Endodermal cell (in vitro differentiated cells): Measurements from ENCODE around the gene CEMP1. TPM values are rescaled to one million over a fixed set of nuclear protein-coding genes. Genes with fewer than 3 reads are reported as not detected.
"Not testable (repeated sequence)": the region's sequence is repeated elsewhere in the genome, so short reads cannot be mapped to it uniquely, and the experiment has no call there.

Experiments used
- DNase-seq: peaks from one replicate; pipeline ENCODE4 v3.0.0-alpha.2; 2017
- H3K27ac ChIP-seq: 2 replicates; pipeline ENCODE4 v1.5.1; 2013; ENCODE audit warnings: mild to moderate bottlenecking, low read depth, low read length, moderate library complexity
- H3K27me3 ChIP-seq: 2 replicates; pipeline ENCODE4 v1.6.1; 2013; ENCODE audit warnings: mild to moderate bottlenecking, low read length, moderate library complexity; ENCODE audit not compliant: insufficient read depth, control insufficient read depth, poor library complexity, severe bottlenecking
- H3K36me3 ChIP-seq: 2 replicates; pipeline ENCODE4 v1.7.0; 2013; ENCODE audit warnings: mild to moderate bottlenecking, low read length, moderate library complexity; ENCODE audit not compliant: control insufficient read depth, insufficient read depth
- H3K4me1 ChIP-seq: one replicate; pipeline ENCODE4 v1.7.0; 2013; ENCODE audit warnings: low read length; ENCODE audit not compliant: control insufficient read depth, insufficient read depth
- H3K4me3 ChIP-seq: 2 replicates; pipeline ENCODE4 v1.5.1; 2013; ENCODE audit warnings: mild to moderate bottlenecking, low read length, moderate library complexity
- H3K9ac ChIP-seq: 2 replicates; pipeline ENCODE4 v1.6.1; 2013; ENCODE audit warnings: mild to moderate bottlenecking, low read length, moderate library complexity; ENCODE audit not compliant: poor library complexity, severe bottlenecking; ENCODE audit errors: extremely low read depth
- H3K9me3 ChIP-seq: 2 replicates; pipeline ENCODE4 v1.6.1; 2013; ENCODE audit warnings: mild to moderate bottlenecking, low read length, moderate library complexity; ENCODE audit not compliant: control insufficient read depth
- H3K27ac Mint-ChIP-seq: 2 replicates; pipeline ENCODE4 v1.8.0; 2020; ENCODE audit warnings: mixed read lengths
- H3K27me3 Mint-ChIP-seq: 2 replicates; pipeline ENCODE4 v1.8.0; 2021; ENCODE audit warnings: mild to moderate bottlenecking, mixed read lengths; ENCODE audit not compliant: insufficient read depth
- H3K36me3 Mint-ChIP-seq: 2 replicates; pipeline ENCODE4 v1.8.0; 2020; ENCODE audit warnings: low read depth, mixed read lengths
- H3K4me1 Mint-ChIP-seq: 2 replicates; pipeline ENCODE4 v1.8.0; 2020; ENCODE audit warnings: mixed read lengths
- H3K4me3 Mint-ChIP-seq: 2 replicates; pipeline ENCODE4 v1.8.0; 2020; ENCODE audit warnings: mild to moderate bottlenecking, moderate library complexity, mixed read lengths
- H3K9me3 Mint-ChIP-seq: 2 replicates; pipeline ENCODE4 v1.8.0; 2020; ENCODE audit warnings: mild to moderate bottlenecking, mixed read lengths
- WGBS, 2 experiments: methylation state at CpG; one replicate each; pipeline versions ENCODE4 v1.1.5 to v1.1.7; 2013; ENCODE audit warnings: missing lambda C conversion rate in 2 of 2, mixed read lengths in 1 of 2; ENCODE audit not compliant: insufficient coverage in 1 of 2, insufficient read length in 1 of 2; 5-methylcytosine and 5-hydroxymethylcytosine counted together
- total RNA-seq, 2 donors: library from RNA; stranded (reverse); fragmentation: NEBNext Ultra II Directional in 1 of 2; extraction: Animal tissue kit (Norgen Biotek cat#: 25700) in 1 of 2; gene quantifications; 2 replicates in 1 of 2; 3 replicates in 1 of 2; pipeline ENCODE4 v1.2.1, GENCODE V29; 2021
- TF ChIP-seq, protein P1 (sequence below): fragments of 200-600 bp; sonication (generic); conservative IDR thresholded peaks from 2 replicates; pipeline ENCODE4 v1.5.0; 2021; ENCODE audit warnings: antibody characterized with exemption, mild to moderate bottlenecking

Gene CEMP1
- total RNA-seq, 2 donors from 2014 or later, result 0.24 TPM; not detected in 1

DNA sequence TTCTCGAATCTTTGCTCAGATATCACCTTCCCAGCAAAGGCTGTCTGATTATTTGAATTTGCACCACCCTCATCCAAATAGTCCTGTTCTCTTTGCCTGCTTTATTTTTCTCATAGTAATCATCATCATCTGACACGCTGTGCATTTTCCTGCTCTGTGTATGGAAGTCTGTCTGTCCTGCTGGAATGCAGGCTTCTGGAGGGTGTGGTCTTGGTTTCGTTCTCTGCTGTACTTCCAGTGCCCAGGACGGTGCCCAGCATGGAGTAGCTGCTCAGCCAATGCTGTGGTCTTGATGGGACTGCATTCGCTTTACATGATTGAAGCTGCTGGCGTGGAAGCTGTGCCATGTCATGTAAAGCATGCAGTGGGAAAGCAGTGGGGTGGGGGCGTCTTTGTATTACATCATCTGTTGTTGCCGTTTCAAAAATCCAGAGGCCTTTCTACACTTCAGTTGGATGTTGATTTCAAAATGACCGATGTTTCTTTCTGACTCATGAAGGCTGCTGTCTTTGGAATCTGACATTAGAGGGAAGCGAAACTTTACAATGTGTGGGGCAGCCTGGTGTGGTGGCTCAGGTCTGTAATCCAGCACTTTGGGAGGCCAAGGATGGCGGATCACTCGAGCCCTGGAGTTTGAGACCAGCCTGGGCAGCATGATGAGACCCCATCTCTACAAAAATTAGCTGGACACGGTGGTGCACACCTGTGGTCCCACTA lies 23.7 kb upstream of the CEMP1 start:
- not testable (repeated sequence) for H3K27ac ChIP-seq, H3K9ac ChIP-seq, H3K36me3 ChIP-seq, H3K27ac Mint-ChIP-seq, H3K4me1 Mint-ChIP-seq, H3K9me3 ChIP-seq, H3K4me3 Mint-ChIP-seq, H3K4me3 ChIP-seq, DNase-seq, H3K4me1 ChIP-seq, H3K36me3 Mint-ChIP-seq, H3K27me3 Mint-ChIP-seq, H3K9me3 Mint-ChIP-seq, H3K27me3 ChIP-seq
- no CpG with 5 or more reads among the region's 13 CpGs for WGBS, 2 experiments

DNA sequence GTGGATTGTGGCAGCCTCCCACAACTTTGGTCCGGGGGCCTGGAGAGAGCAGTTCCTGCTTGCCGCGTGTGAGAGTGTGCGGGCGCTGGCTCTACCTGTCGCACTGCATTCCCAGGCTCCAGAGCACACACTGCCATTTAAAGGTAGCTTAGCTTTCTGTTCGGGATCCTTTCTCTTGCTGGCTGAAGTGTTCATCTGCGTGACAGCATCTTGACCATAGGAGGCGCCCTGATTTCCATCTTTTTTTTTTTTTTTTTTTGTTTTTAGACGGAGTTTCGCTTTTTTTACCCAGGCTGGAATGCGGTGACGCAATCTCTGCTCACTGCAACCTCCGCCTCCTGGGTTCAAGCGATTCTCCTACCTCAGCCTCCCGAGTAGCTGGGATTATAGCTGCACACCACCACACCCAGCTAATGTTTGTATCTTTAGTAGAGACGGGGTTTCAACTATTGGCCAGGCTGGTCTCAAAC lies 20.2 kb upstream of the CEMP1 start:
- not testable (repeated sequence) for H3K4me3 Mint-ChIP-seq, H3K36me3 ChIP-seq, H3K4me3 ChIP-seq, H3K4me1 ChIP-seq, H3K9ac ChIP-seq, H3K36me3 Mint-ChIP-seq, H3K27me3 Mint-ChIP-seq, H3K27ac ChIP-seq, H3K9me3 Mint-ChIP-seq, H3K9me3 ChIP-seq, H3K4me1 Mint-ChIP-seq, H3K27me3 ChIP-seq
- H3K27ac Mint-ChIP-seq, result peak overlapping the region; percentile 75
- peak; percentile 80 for DNase-seq
- WGBS, 2 experiments, result 74% methylated on average over 9 of the region's 17 CpGs; no CpG with 5 or more reads in 1 of the 2 experiments
- TF ChIP-seq, protein P1, sequence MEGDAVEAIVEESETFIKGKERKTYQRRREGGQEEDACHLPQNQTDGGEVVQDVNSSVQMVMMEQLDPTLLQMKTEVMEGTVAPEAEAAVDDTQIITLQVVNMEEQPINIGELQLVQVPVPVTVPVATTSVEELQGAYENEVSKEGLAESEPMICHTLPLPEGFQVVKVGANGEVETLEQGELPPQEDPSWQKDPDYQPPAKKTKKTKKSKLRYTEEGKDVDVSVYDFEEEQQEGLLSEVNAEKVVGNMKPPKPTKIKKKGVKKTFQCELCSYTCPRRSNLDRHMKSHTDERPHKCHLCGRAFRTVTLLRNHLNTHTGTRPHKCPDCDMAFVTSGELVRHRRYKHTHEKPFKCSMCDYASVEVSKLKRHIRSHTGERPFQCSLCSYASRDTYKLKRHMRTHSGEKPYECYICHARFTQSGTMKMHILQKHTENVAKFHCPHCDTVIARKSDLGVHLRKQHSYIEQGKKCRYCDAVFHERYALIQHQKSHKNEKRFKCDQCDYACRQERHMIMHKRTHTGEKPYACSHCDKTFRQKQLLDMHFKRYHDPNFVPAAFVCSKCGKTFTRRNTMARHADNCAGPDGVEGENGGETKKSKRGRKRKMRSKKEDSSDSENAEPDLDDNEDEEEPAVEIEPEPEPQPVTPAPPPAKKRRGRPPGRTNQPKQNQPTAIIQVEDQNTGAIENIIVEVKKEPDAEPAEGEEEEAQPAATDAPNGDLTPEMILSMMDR, result peak; percentile 72

DNA sequence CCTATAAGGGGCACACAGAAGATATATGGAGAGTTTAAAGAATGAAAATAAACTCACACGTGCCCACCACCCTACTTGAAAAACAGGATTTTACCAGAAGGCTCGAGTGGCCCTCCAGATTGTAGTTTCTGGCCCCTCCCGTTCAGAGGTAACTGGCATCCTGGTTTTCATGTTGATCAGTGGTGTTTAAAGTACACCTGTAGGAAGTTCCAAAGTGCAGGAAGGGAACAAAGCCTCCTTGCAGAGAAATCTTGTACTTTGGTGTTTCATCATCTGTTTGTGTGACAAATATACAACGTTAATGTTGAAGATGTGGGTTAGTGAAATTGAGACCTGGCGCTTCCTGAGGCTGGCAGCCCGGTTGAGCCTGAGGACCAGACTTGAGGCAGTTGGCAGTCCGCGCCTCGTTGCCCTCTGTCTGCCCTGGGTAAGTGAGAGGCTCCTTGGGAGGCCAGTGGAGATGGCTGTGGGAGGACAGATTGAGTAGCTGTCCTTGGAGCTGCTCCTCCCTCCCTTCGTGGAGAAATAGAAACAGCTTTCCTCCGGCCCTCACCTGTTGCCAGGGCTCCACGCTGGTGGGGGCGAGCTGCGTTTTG lies 19.2 kb upstream of the CEMP1 start:
- H3K27ac Mint-ChIP-seq, H3K9me3 ChIP-seq, H3K27me3 Mint-ChIP-seq, H3K4me3 ChIP-seq, H3K4me3 Mint-ChIP-seq, H3K36me3 Mint-ChIP-seq, H3K9ac ChIP-seq, H3K9me3 Mint-ChIP-seq, DNase-seq, H3K27me3 ChIP-seq, H3K27ac ChIP-seq, H3K4me1 ChIP-seq, H3K36me3 ChIP-seq, H3K4me1 Mint-ChIP-seq: not testable (repeated sequence)
- WGBS, 2 experiments, result no CpG with 5 or more reads among the region's 14 CpGs

DNA sequence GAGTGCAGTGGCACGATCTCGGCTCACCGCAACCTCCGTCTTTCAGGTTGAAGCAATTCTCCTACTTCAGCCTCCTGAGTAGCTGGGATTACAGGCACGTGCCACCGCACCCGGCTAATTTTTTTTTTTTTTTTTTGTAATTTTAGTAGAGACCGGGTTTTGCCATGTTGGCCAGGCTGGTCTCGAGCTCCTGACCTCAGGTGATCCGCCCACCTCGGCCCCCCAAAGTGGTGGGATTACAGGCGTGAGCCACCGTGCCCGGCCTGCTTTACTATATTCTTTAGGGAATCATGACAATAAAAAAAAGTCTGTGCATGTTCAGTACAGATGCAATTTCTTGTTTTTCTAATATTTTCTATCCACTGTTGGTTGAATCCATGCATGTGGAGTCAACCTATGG lies 12.6 kb upstream of the CEMP1 start:
- not testable (repeated sequence) for H3K27ac ChIP-seq, H3K27me3 ChIP-seq, H3K4me3 Mint-ChIP-seq, DNase-seq, H3K4me3 ChIP-seq, H3K4me1 ChIP-seq, H3K9me3 Mint-ChIP-seq, H3K9me3 ChIP-seq, H3K4me1 Mint-ChIP-seq, H3K9ac ChIP-seq, H3K27ac Mint-ChIP-seq, H3K27me3 Mint-ChIP-seq
- WGBS, 2 experiments, result 95 to 97% methylated on average over 6 to 14 of the region's 14 CpGs
- H3K36me3 ChIP-seq, result peaks cover 13% of the 10 kb centered on the region
- peaks cover 12% of the 10 kb centered on the region for H3K36me3 Mint-ChIP-seq

DNA sequence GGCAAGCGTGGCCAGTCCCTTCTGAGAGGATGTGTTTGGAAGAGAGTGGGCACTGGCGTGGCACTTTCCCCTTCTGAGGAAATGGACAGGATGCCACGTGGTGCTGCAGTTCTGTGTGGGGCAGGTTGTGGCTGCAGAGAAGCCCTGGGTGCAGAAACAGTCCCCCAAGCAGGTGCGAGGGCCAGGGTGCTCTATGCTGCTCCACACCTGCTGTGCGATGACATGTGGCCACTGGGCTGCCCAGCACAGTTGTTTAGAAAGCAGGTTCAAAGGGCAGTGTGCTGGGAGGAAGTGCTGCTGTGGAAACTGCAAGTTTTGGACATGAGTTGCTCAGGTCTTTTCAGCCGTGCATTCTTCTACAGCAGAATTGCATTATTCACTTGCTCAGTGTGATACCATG lies 10.2 kb upstream of the CEMP1 start:
- not testable (repeated sequence) for H3K4me1 ChIP-seq, H3K9me3 ChIP-seq, H3K9ac ChIP-seq, H3K4me3 ChIP-seq, H3K27me3 ChIP-seq, H3K4me3 Mint-ChIP-seq, H3K9me3 Mint-ChIP-seq, H3K27ac ChIP-seq, H3K27ac Mint-ChIP-seq, H3K27me3 Mint-ChIP-seq, DNase-seq, H3K4me1 Mint-ChIP-seq
- H3K36me3 Mint-ChIP-seq, result peaks cover 12% of the 10 kb centered on the region
- 83 to 88% methylated on average over 1 to 5 of the region's 6 CpGs for WGBS, 2 experiments
- H3K36me3 ChIP-seq, result peaks cover 13% of the 10 kb centered on the region

DNA sequence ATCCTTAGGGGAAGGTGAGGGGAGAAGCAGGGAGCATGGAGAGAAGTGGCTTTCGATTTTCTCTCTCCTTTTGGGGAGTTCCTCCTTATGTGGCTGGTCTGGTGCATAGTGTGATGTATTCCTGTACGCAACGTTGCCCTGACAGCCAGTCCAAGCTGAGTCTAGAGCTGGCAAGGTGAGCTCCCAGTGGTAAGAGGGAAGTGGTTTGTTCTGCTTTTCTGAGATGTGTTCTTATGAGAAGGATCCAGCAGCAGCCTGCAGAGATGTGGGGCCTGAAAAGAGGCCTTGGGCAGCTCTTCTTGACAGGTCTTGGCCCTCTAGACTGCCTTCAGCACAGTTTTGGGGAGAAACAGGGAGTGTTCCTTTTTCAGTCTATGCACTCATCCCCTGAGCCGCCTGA lies 9.7 kb upstream of the CEMP1 start:
- peaks cover 12% of the 10 kb centered on the region for H3K36me3 Mint-ChIP-seq
- H3K4me1 Mint-ChIP-seq, result not testable (repeated sequence)

More for the DNA sequence above, 9.7 kb upstream of the CEMP1 start:
- H3K27ac ChIP-seq, H3K27me3 Mint-ChIP-seq, H3K4me1 ChIP-seq, H3K9me3 Mint-ChIP-seq, H3K4me3 Mint-ChIP-seq, H3K4me3 ChIP-seq, H3K9ac ChIP-seq, H3K27ac Mint-ChIP-seq, H3K27me3 ChIP-seq, H3K9me3 ChIP-seq: not testable (repeated sequence)
- peaks cover 13% of the 10 kb centered on the region for H3K36me3 ChIP-seq
- DNase-seq, result peak; percentile 21
- WGBS, 2 experiments, result 92% methylated on average over 3 of the region's 4 CpGs; no CpG with 5 or more reads in 1 of the 2 experiments
